ENCODE data around the gene GPR12. TPM values are rescaled to one million over a fixed set of nuclear protein-coding genes. Genes with fewer than 3 reads are reported as not detected.
"Not testable (repeated sequence)": the region's sequence is repeated elsewhere in the genome, so short reads cannot be mapped to it uniquely, and the experiment has no call there.

GPR12 gene
- total RNA-seq, 5 donors from 2014 or later (not counting 1 experiment from before 2014, with no cell fraction given), result not detected

- H3K27me3 ChIP-seq (replicated peaks in 1 of 2; ENCODE audit: control insufficient read depth in 2 of 2, extremely low read depth in 1 of 2, insufficient read depth in 2 of 2, low read length in 1 of 2), result peaks cover 0 to 3% of the 10 kb centered on the region in 2 experiments
- H3K4me3 ChIP-seq (ENCODE audit: control insufficient read depth in 1 of 2, extremely low read depth in 1 of 2, low read length in 1 of 2), result no peak overlapping the region
- H3K4me1 ChIP-seq (ENCODE audit: control insufficient read depth in 1 of 2, extremely low read depth in 1 of 2, insufficient read depth in 2 of 2, low read length in 2 of 2), result no peaks in the 10 kb centered on the region
- Mint-ChIP-seq H3K27me3 (no peaks in the 10 kb centered on the region), H3K27ac (no peak overlapping the region), H3K4me3 (no peak overlapping the region), H3K9me3 (peaks cover 0 to 5% (median 0%) of the 10 kb centered on the region in 3 donors), H3K4me1 (no peaks in the 10 kb centered on the region), H3K36me3 (no peaks in the 10 kb centered on the region)
- DNase-seq (no peak), ATAC-seq (replicated peaks in 1 of 4) (no peak)
- CTCF ChIA-PET, result no interaction called here
- POLR2A ChIA-PET, result no interaction called here
- H3K36me3 ChIP-seq (ENCODE audit: control insufficient read depth in 2 of 2, extremely low read depth in 1 of 2, insufficient read depth in 1 of 2, low read length in 1 of 2), result no peaks in the 10 kb centered on the region
- no peak overlapping the region for H3K27ac ChIP-seq (ENCODE audit: low read length)
- H3K9me3 ChIP-seq, result no peaks in the 10 kb centered on the region
Measured at GRCh38 chr13:26727633-26728032, 33.0 kb downstream of the GPR12 start.

- Mint-ChIP-seq H3K27ac (no peak overlapping the region), H3K9me3 (peaks cover 0 to 5% (median 0%) of the 10 kb centered on the region in 3 donors), H3K27me3 (no peaks in the 10 kb centered on the region), H3K4me3 (no peak overlapping the region), H3K36me3 (no peaks in the 10 kb centered on the region), H3K4me1 (peaks cover 5% of the 10 kb centered on the region in 3 donors)
- no peak overlapping the region for H3K27ac ChIP-seq (ENCODE audit: low read length)
- WGBS (ENCODE audit: insufficient coverage), result no CpG with 5 or more reads among the region's 3 CpGs
- no peak overlapping the region for H3K4me3 ChIP-seq (ENCODE audit: control insufficient read depth in 1 of 2, extremely low read depth in 1 of 2, low read length in 1 of 2)
- DNase-seq (no peak), ATAC-seq (replicated peaks in 1 of 4) (no peak)
- H3K36me3 ChIP-seq (ENCODE audit: control insufficient read depth in 2 of 2, extremely low read depth in 1 of 2, insufficient read depth in 1 of 2, low read length in 1 of 2), result no peaks in the 10 kb centered on the region
- H3K9me3 ChIP-seq, result no peaks in the 10 kb centered on the region
- peaks cover 0 to 3% of the 10 kb centered on the region in 2 experiments for H3K27me3 ChIP-seq (replicated peaks in 1 of 2; ENCODE audit: control insufficient read depth in 2 of 2, extremely low read depth in 1 of 2, insufficient read depth in 2 of 2, low read length in 1 of 2)
- H3K4me1 ChIP-seq (ENCODE audit: control insufficient read depth in 1 of 2, extremely low read depth in 1 of 2, insufficient read depth in 2 of 2, low read length in 2 of 2), result peaks cover 0 to 4% of the 10 kb centered on the region in 2 experiments
- CTCF ChIA-PET, result interaction anchor here in 1 of 2 donors (0.7 kb wide), 1 partner anchor 14 kb away, joined by 3 read pairs; no protein-coding TSS in a partner anchor
- POLR2A ChIA-PET, result no interaction called here
Measured at GRCh38 chr13:26727122-26727521, 33.5 kb downstream of the GPR12 start.

GRCh38 chr13:26726684-26727083 is 33.9 kb downstream of the GPR12 start:
- no CpG with 5 or more reads among the region's 8 CpGs for WGBS (ENCODE audit: insufficient coverage)
- H3K4me3 ChIP-seq (ENCODE audit: control insufficient read depth in 1 of 2, extremely low read depth in 1 of 2, low read length in 1 of 2), result no peak overlapping the region
- CTCF ChIA-PET, result interaction anchor here in 1 of 2 donors (0.7 kb wide), 1 partner anchor 15 kb away, joined by 3 read pairs; no protein-coding TSS in a partner anchor
- H3K36me3 ChIP-seq (ENCODE audit: control insufficient read depth in 2 of 2, extremely low read depth in 1 of 2, insufficient read depth in 1 of 2, low read length in 1 of 2), result no peaks in the 10 kb centered on the region
- no peak overlapping the region for H3K27ac Mint-ChIP-seq
- POLR2A ChIA-PET, result interaction anchor here (0.5 to 0.6 kb wide), 2 partner anchors 149 to 203 kb away, joined by 3 to 5 read pairs; no protein-coding TSS in a partner anchor
- no peaks in the 10 kb centered on the region for H3K9me3 ChIP-seq
- H3K4me1 ChIP-seq (ENCODE audit: control insufficient read depth in 1 of 2, extremely low read depth in 1 of 2, insufficient read depth in 2 of 2, low read length in 2 of 2), result peaks cover 3 to 8% of the 10 kb centered on the region in 2 experiments
- no peak overlapping the region for H3K27ac ChIP-seq (ENCODE audit: low read length)
- no peaks in the 10 kb centered on the region for H3K27me3 Mint-ChIP-seq
- H3K27me3 ChIP-seq (replicated peaks in 1 of 2; ENCODE audit: control insufficient read depth in 2 of 2, extremely low read depth in 1 of 2, insufficient read depth in 2 of 2, low read length in 1 of 2), result peaks cover 0 to 3% of the 10 kb centered on the region in 2 experiments
- DNase-seq (no peak), ATAC-seq (replicated peaks in 1 of 4) (no peak)
- H3K4me1 Mint-ChIP-seq, result peaks cover 9% of the 10 kb centered on the region in 3 donors
- peaks cover 0 to 5% (median 0%) of the 10 kb centered on the region in 3 donors for H3K9me3 Mint-ChIP-seq
- no peaks in the 10 kb centered on the region for H3K36me3 Mint-ChIP-seq
- no peak overlapping the region for H3K4me3 Mint-ChIP-seq

GRCh38 chr13:26723620-26724019 is 37.0 kb downstream of the GPR12 start:
- H3K27me3 ChIP-seq (replicated peaks in 1 of 2; ENCODE audit: control insufficient read depth in 2 of 2, extremely low read depth in 1 of 2, insufficient read depth in 2 of 2, low read length in 1 of 2); POLR2A ChIA-PET; H3K36me3 Mint-ChIP-seq; H3K27me3 Mint-ChIP-seq; CTCF ChIA-PET; H3K36me3 ChIP-seq (ENCODE audit: control insufficient read depth in 2 of 2, extremely low read depth in 1 of 2, insufficient read depth in 1 of 2, low read length in 1 of 2); H3K9me3 Mint-ChIP-seq; ATAC-seq (replicated peaks in 1 of 4); H3K27ac Mint-ChIP-seq; H3K9me3 ChIP-seq; H3K4me3 ChIP-seq (ENCODE audit: control insufficient read depth in 1 of 2, extremely low read depth in 1 of 2, low read length in 1 of 2); H3K4me3 Mint-ChIP-seq; H3K27ac ChIP-seq (ENCODE audit: low read length); DNase-seq: not testable (repeated sequence)
- peaks cover 25 to 30% (median 25%) of the 10 kb centered on the region in 3 donors for H3K4me1 Mint-ChIP-seq
- WGBS (ENCODE audit: insufficient coverage), result no CpG with 5 or more reads among the region's 31 CpGs
- peaks cover 5 to 21% of the 10 kb centered on the region in 2 experiments for H3K4me1 ChIP-seq (ENCODE audit: control insufficient read depth in 1 of 2, extremely low read depth in 1 of 2, insufficient read depth in 2 of 2, low read length in 2 of 2)

GRCh38 chr13:26722321-26722720 is 38.3 kb downstream of the GPR12 start:
- ATAC-seq (replicated peaks in 1 of 4) (no peak), DNase-seq (no peak)
- Histone ChIP-seq H3K4me1 (ENCODE audit: control insufficient read depth in 1 of 2, extremely low read depth in 1 of 2, insufficient read depth in 2 of 2, low read length in 2 of 2) (peaks cover 5 to 21% of the 10 kb centered on the region in 2 experiments), H3K27me3 (replicated peaks in 1 of 2; ENCODE audit: control insufficient read depth in 2 of 2, extremely low read depth in 1 of 2, insufficient read depth in 2 of 2, low read length in 1 of 2) (peaks cover 0 to 12% of the 10 kb centered on the region in 2 experiments), H3K36me3 (ENCODE audit: control insufficient read depth in 2 of 2, extremely low read depth in 1 of 2, insufficient read depth in 1 of 2, low read length in 1 of 2) (no peaks in the 10 kb centered on the region), H3K27ac (ENCODE audit: low read length) (no peak overlapping the region), H3K9me3 (no peaks in the 10 kb centered on the region), H3K4me3 (ENCODE audit: control insufficient read depth in 1 of 2, extremely low read depth in 1 of 2, low read length in 1 of 2) (no peak overlapping the region)
- Mint-ChIP-seq H3K27me3 (no peaks in the 10 kb centered on the region), H3K4me1 (peaks cover 25 to 30% (median 25%) of the 10 kb centered on the region in 3 donors), H3K27ac (peak overlapping the region; percentile 56 to 93), H3K4me3 (peak overlapping the region in 2 of 3 donors; percentile 53 to 74), H3K9me3 (no peaks in the 10 kb centered on the region), H3K36me3 (no peaks in the 10 kb centered on the region)
- no CpG with 5 or more reads among the region's 5 CpGs for WGBS (ENCODE audit: insufficient coverage)
- CTCF ChIA-PET, result no interaction called here
- POLR2A ChIA-PET, result no interaction called here

- Histone ChIP-seq H3K27ac (ENCODE audit: low read length) (peak overlapping the region; percentile 30), H3K4me1 (ENCODE audit: control insufficient read depth in 1 of 2, extremely low read depth in 1 of 2, insufficient read depth in 2 of 2, low read length in 2 of 2) (peaks cover 5 to 21% of the 10 kb centered on the region in 2 experiments), H3K9me3 (no peaks in the 10 kb centered on the region), H3K4me3 (ENCODE audit: control insufficient read depth in 1 of 2, extremely low read depth in 1 of 2, low read length in 1 of 2) (peak overlapping the region; percentile 21 to 62), H3K36me3 (ENCODE audit: control insufficient read depth in 2 of 2, extremely low read depth in 1 of 2, insufficient read depth in 1 of 2, low read length in 1 of 2) (no peaks in the 10 kb centered on the region), H3K27me3 (replicated peaks in 1 of 2; ENCODE audit: control insufficient read depth in 2 of 2, extremely low read depth in 1 of 2, insufficient read depth in 2 of 2, low read length in 1 of 2) (peaks cover 0 to 10% of the 10 kb centered on the region in 2 experiments)
- peak; percentile 78 to 91 (median 90) for ATAC-seq (replicated peaks in 1 of 4)
- Mint-ChIP-seq H3K27ac (peak overlapping the region; percentile 86 to 93), H3K9me3 (no peaks in the 10 kb centered on the region), H3K36me3 (no peaks in the 10 kb centered on the region), H3K27me3 (no peaks in the 10 kb centered on the region), H3K4me3 (peak overlapping the region; percentile 68 to 74 (median 72)), H3K4me1 (peaks cover 25 to 30% (median 25%) of the 10 kb centered on the region in 3 donors)
- DNase-seq, result peak in 31 of 35 experiments; percentile 7 to 58 (median 22)
- ChIA-PET CTCF (interaction anchor here (0.6 to 1.1 kb wide), 2 partner anchors 23 to 979 kb away, joined by 5 to 10 read pairs; no protein-coding TSS in a partner anchor), POLR2A (no interaction called here)
- 46% methylated on average over 18 of the region's 26 CpGs for WGBS (ENCODE audit: insufficient coverage)
Measured at GRCh38 chr13:26721251-26722121, 39.1 kb downstream of the GPR12 start.
